Forelimb muscle (tissue), 1 donor: Measurements from ENCODE around the gene SORCS2. TPM values are rescaled to one million over a fixed set of nuclear protein-coding genes. Genes with fewer than 3 reads are reported as not detected.

Source experiments
- DNase-seq: peaks from one replicate; pipeline ENCODE4 v3.0.0-alpha.2; 2013; ENCODE audit warnings: low read depth
- polyA plus RNA-seq: library from polyadenylated mRNA; unstranded; fragments of 120-200 nt; gene quantifications from one replicate; pipeline ENCODE4 v1.2.1, GENCODE V29; 2013; ENCODE audit not compliant: insufficient read length

SORCS2 gene
- polyA plus RNA-seq, 1 donor, result 8.8 TPM

GRCh38 chr4:7470522-7471128 lies 278.3 kb downstream of the SORCS2 start:
- DNase-seq, result no peak

- no peak for DNase-seq
These were observed 280.2 kb downstream of the SORCS2 start for GRCh38 chr4:7472442-7473013.

GRCh38 chr4:7473081-7473480 lies 280.7 kb downstream of the SORCS2 start:
- no peak for DNase-seq

GRCh38 chr4:7474320-7474719 lies 282.0 kb downstream of the SORCS2 start:
- no peak for DNase-seq

- DNase-seq, result no peak
These were observed 282.9 kb downstream of the SORCS2 start for GRCh38 chr4:7475207-7475606.

GRCh38 chr4:7476820-7477219 lies 284.5 kb downstream of the SORCS2 start:
- DNase-seq, result no peak

GRCh38 chr4:7477695-7478094 lies 285.4 kb downstream of the SORCS2 start:
- no peak for DNase-seq

GRCh38 chr4:7478665-7479064 lies 286.3 kb downstream of the SORCS2 start:
- DNase-seq, result no peak

GRCh38 chr4:7480423-7480822 lies 288.1 kb downstream of the SORCS2 start:
- DNase-seq, result no peak

- DNase-seq, result no peak
These were observed 288.9 kb downstream of the SORCS2 start for GRCh38 chr4:7481227-7481626.

GRCh38 chr4:7485096-7485495 lies 292.8 kb downstream of the SORCS2 start:
- no peak for DNase-seq

GRCh38 chr4:7486101-7486500 lies 293.8 kb downstream of the SORCS2 start:
- DNase-seq, result no peak

- no peak for DNase-seq
These were observed 295.2 kb downstream of the SORCS2 start for GRCh38 chr4:7487502-7487901.

GRCh38 chr4:7487998-7488671 lies 295.8 kb downstream of the SORCS2 start:
- no peak for DNase-seq

- no peak for DNase-seq
These were observed 299.6 kb downstream of the SORCS2 start for GRCh38 chr4:7491915-7492314.

- no peak for DNase-seq
These were observed 306.3 kb downstream of the SORCS2 start for GRCh38 chr4:7498446-7499200.

GRCh38 chr4:7499661-7500060 lies 307.3 kb downstream of the SORCS2 start:
- DNase-seq, result no peak

- no peak for DNase-seq
These were observed 308.1 kb downstream of the SORCS2 start for GRCh38 chr4:7500404-7500803.

GRCh38 chr4:7501314-7501713 lies 309.0 kb downstream of the SORCS2 start:
- no peak for DNase-seq

GRCh38 chr4:7501873-7502272 lies 309.5 kb downstream of the SORCS2 start:
- no peak for DNase-seq

- DNase-seq, result no peak
These were observed 311.4 kb downstream of the SORCS2 start for GRCh38 chr4:7503559-7504249.
